Measurements from ENCODE around the gene RAC3. TPM values are rescaled to one million over a fixed set of nuclear protein-coding genes. Genes with fewer than 3 reads are reported as not detected.

Gene RAC3
- total and polyA plus RNA-seq, 3 experiments from 2014 or later: 4.2 to 4.5 TPM; not detected in 1

GRCh38 chr17:82028246-82028645 is 3.2 kb upstream of the RAC3 start:
- H3K9me3 Mint-ChIP-seq: no peaks in the 10 kb centered on the region
- Histone ChIP-seq H3K4me1 (ENCODE audit: insufficient read depth, low read length) (peaks cover 17% of the 10 kb centered on the region), H3K27ac (ENCODE audit: low read depth, low read length) (no peak overlapping the region), H3K27me3 (ENCODE audit: insufficient read depth, low read length, poor library complexity, severe bottlenecking) (no peaks in the 10 kb centered on the region), H3K9me3 (ENCODE audit: low read length) (no peaks in the 10 kb centered on the region), H3K4me3 (ENCODE audit: low read length) (no peak overlapping the region), H3K36me3 (ENCODE audit: insufficient read depth, low read length) (no peaks in the 10 kb centered on the region)
- POLR2A ChIA-PET: no interaction called here
- no peak overlapping the region for H3K27ac Mint-ChIP-seq
- no peak for DNase-seq
- H3K4me1 Mint-ChIP-seq: peaks cover 6 to 22% (median 7%) of the 10 kb centered on the region in 3 donors
- CTCF ChIA-PET: interaction anchor here (0.8 to 4.3 kb wide), 4 partner anchors 9 to 177 kb away, joined by 3 to 59 read pairs (median 8); partner anchors contain the start of gene DCXR
- H3K36me3 Mint-ChIP-seq: no peaks in the 10 kb centered on the region
- no peak overlapping the region for H3K4me3 Mint-ChIP-seq
- peaks cover 0 to 4% of the 10 kb centered on the region in 2 donors for H3K27me3 Mint-ChIP-seq

GRCh38 chr17:82028966-82029365 is 2.5 kb upstream of the RAC3 start:
- Histone ChIP-seq H3K9me3 (ENCODE audit: low read length) (no peaks in the 10 kb centered on the region), H3K27ac (ENCODE audit: low read depth, low read length) (no peak overlapping the region), H3K27me3 (ENCODE audit: insufficient read depth, low read length, poor library complexity, severe bottlenecking) (no peaks in the 10 kb centered on the region), H3K4me1 (ENCODE audit: insufficient read depth, low read length) (peaks cover 13% of the 10 kb centered on the region), H3K36me3 (ENCODE audit: insufficient read depth, low read length) (no peaks in the 10 kb centered on the region), H3K4me3 (ENCODE audit: low read length) (no peak overlapping the region)
- H3K36me3 Mint-ChIP-seq: no peaks in the 10 kb centered on the region
- peak overlapping the region in 3 of 7 donors; percentile 20 to 37 (median 24) for H3K4me3 Mint-ChIP-seq
- POLR2A ChIA-PET: no interaction called here
- H3K9me3 Mint-ChIP-seq: no peaks in the 10 kb centered on the region
- no peak overlapping the region for H3K27ac Mint-ChIP-seq
- CTCF ChIA-PET: interaction anchor here (1.2 to 4.3 kb wide), 6 partner anchors 9 to 127 kb away, joined by 4 to 59 read pairs (median 13); partner anchors contain the start of gene DCXR
- peaks cover 0 to 4% of the 10 kb centered on the region in 2 donors for H3K27me3 Mint-ChIP-seq
- H3K4me1 Mint-ChIP-seq: peaks cover 2 to 18% (median 4%) of the 10 kb centered on the region in 3 donors
- DNase-seq: no peak

GRCh38 chr17:82029391-82029790 is 2.1 kb upstream of the RAC3 start:
- Histone ChIP-seq H3K27ac (ENCODE audit: low read depth, low read length) (no peak overlapping the region), H3K27me3 (ENCODE audit: insufficient read depth, low read length, poor library complexity, severe bottlenecking) (no peaks in the 10 kb centered on the region), H3K9me3 (ENCODE audit: low read length) (no peaks in the 10 kb centered on the region), H3K4me3 (ENCODE audit: low read length) (no peak overlapping the region), H3K36me3 (ENCODE audit: insufficient read depth, low read length) (no peaks in the 10 kb centered on the region), H3K4me1 (ENCODE audit: insufficient read depth, low read length) (peaks cover 9% of the 10 kb centered on the region)
- H3K27me3 Mint-ChIP-seq: peaks cover 0 to 4% of the 10 kb centered on the region in 2 donors
- peaks cover 0 to 14% (median 4%) of the 10 kb centered on the region in 3 donors for H3K4me1 Mint-ChIP-seq
- no peak for DNase-seq
- H3K36me3 Mint-ChIP-seq: no peaks in the 10 kb centered on the region
- no peaks in the 10 kb centered on the region for H3K9me3 Mint-ChIP-seq
- peak overlapping the region in 5 of 7 donors; percentile 37 to 72 (median 62) for H3K4me3 Mint-ChIP-seq
- POLR2A ChIA-PET: interaction anchor here (1.4 to 1.9 kb wide), 2 partner anchors 69 to 123 kb away, joined by 3 to 8 read pairs; partner anchors contain the start of gene FASN
- H3K27ac Mint-ChIP-seq: no peak overlapping the region
- CTCF ChIA-PET: interaction anchor here (0.8 to 4.3 kb wide), 13 partner anchors 9 to 207 kb away, joined by 3 to 59 read pairs (median 5); partner anchors contain the start of genes CCDC57 and DCXR

GRCh38 chr17:82029990-82030469 is 1.4 kb upstream of the RAC3 start:
- no peaks in the 10 kb centered on the region for H3K9me3 ChIP-seq (ENCODE audit: low read length)
- no peak overlapping the region for H3K4me3 ChIP-seq (ENCODE audit: low read length)
- no peaks in the 10 kb centered on the region for H3K36me3 ChIP-seq (ENCODE audit: insufficient read depth, low read length)
- no peak for DNase-seq
- no peaks in the 10 kb centered on the region for H3K36me3 Mint-ChIP-seq
- H3K27ac Mint-ChIP-seq: peak overlapping the region in 1 of 8 donors; percentile 71
- peaks cover 2 to 15% (median 4%) of the 10 kb centered on the region in 3 donors for H3K4me1 Mint-ChIP-seq
- no peak overlapping the region for H3K27ac ChIP-seq (ENCODE audit: low read depth, low read length)
- ChIA-PET CTCF (interaction anchor here (0.7 to 4.3 kb wide), 33 partner anchors 8 to 519 kb away, joined by 3 to 59 read pairs (median 4); partner anchors contain the start of genes CCDC57, CENPX, DCXR and LRRC45), POLR2A (interaction anchor here (1.4 to 1.9 kb wide), 2 partner anchors 68 to 122 kb away, joined by 3 to 8 read pairs; partner anchors contain the start of gene FASN)
- H3K4me3 Mint-ChIP-seq: peak overlapping the region in 3 of 7 donors; percentile 62 to 94 (median 85)
- peaks cover 7% of the 10 kb centered on the region for H3K4me1 ChIP-seq (ENCODE audit: insufficient read depth, low read length)
- peaks cover 0 to 4% of the 10 kb centered on the region in 2 donors for H3K27me3 Mint-ChIP-seq
- no peaks in the 10 kb centered on the region for H3K27me3 ChIP-seq (ENCODE audit: insufficient read depth, low read length, poor library complexity, severe bottlenecking)
- no peaks in the 10 kb centered on the region for H3K9me3 Mint-ChIP-seq

- ChIA-PET CTCF (interaction anchor here (0.6 to 4.3 kb wide), 38 partner anchors 8 to 519 kb away, joined by 3 to 59 read pairs (median 4); partner anchors contain the start of genes CCDC57, CENPX, DCXR and LRRC45), POLR2A (interaction anchor here (1.4 to 1.9 kb wide), 2 partner anchors 68 to 122 kb away, joined by 3 to 8 read pairs; partner anchors contain the start of gene FASN)
- DNase-seq: peak; percentile 71 to 85 (median 78)
- H3K9me3 Mint-ChIP-seq: no peaks in the 10 kb centered on the region
- no peaks in the 10 kb centered on the region for H3K9me3 ChIP-seq (ENCODE audit: low read length)
- peak overlapping the region; percentile 80 to 94 (median 85) for H3K4me3 Mint-ChIP-seq
- no peaks in the 10 kb centered on the region for H3K36me3 ChIP-seq (ENCODE audit: insufficient read depth, low read length)
- peaks cover 0 to 4% (median 0%) of the 10 kb centered on the region in 3 donors for H3K36me3 Mint-ChIP-seq
- H3K4me3 ChIP-seq (ENCODE audit: low read length): peak overlapping the region; percentile 43
- peak overlapping the region; percentile 38 for H3K27ac ChIP-seq (ENCODE audit: low read depth, low read length)
- peaks cover 7% of the 10 kb centered on the region for H3K4me1 ChIP-seq (ENCODE audit: insufficient read depth, low read length)
- peak overlapping the region in 3 of 8 donors; percentile 43 to 71 (median 51) for H3K27ac Mint-ChIP-seq
- no peaks in the 10 kb centered on the region for H3K27me3 ChIP-seq (ENCODE audit: insufficient read depth, low read length, poor library complexity, severe bottlenecking)
- peaks cover 0 to 4% of the 10 kb centered on the region in 2 donors for H3K27me3 Mint-ChIP-seq
- H3K4me1 Mint-ChIP-seq: peaks cover 8 to 21% (median 10%) of the 10 kb centered on the region in 3 donors
Measured at GRCh38 chr17:82030470-82031302, 792 bp upstream of the RAC3 start.

- CTCF ChIA-PET: interaction anchor here (1.9 to 4.3 kb wide), 3 partner anchors 11 to 124 kb away, joined by 10 to 59 read pairs (median 23); partner anchors contain the start of genes CENPX and LRRC45
- H3K27ac ChIP-seq (ENCODE audit: low read depth, low read length): peak overlapping the region; percentile 61
- no peaks in the 10 kb centered on the region for H3K9me3 ChIP-seq (ENCODE audit: low read length)
- POLR2A ChIA-PET: no interaction called here
- H3K4me3 Mint-ChIP-seq: peak overlapping the region in 6 of 7 donors; percentile 17 to 60 (median 36)
- peaks cover 0 to 4% of the 10 kb centered on the region in 2 donors for H3K27me3 Mint-ChIP-seq
- peaks cover 10 to 30% (median 11%) of the 10 kb centered on the region in 3 donors for H3K4me1 Mint-ChIP-seq
- peaks cover 0 to 4% (median 0%) of the 10 kb centered on the region in 3 donors for H3K36me3 Mint-ChIP-seq
- no peak overlapping the region for H3K27ac Mint-ChIP-seq
- peaks cover 19% of the 10 kb centered on the region for H3K4me1 ChIP-seq (ENCODE audit: insufficient read depth, low read length)
- no peaks in the 10 kb centered on the region for H3K27me3 ChIP-seq (ENCODE audit: insufficient read depth, low read length, poor library complexity, severe bottlenecking)
- H3K9me3 Mint-ChIP-seq: no peaks in the 10 kb centered on the region
- no peak overlapping the region for H3K4me3 ChIP-seq (ENCODE audit: low read length)
- H3K36me3 ChIP-seq (ENCODE audit: insufficient read depth, low read length): no peaks in the 10 kb centered on the region
- no peak for DNase-seq
Measured at GRCh38 chr17:82031885-82032627, 578 bp downstream of the RAC3 start.

GRCh38 chr17:82033359-82034085 is 2.0 kb downstream of the RAC3 start:
- ChIA-PET POLR2A (no interaction called here), CTCF (no interaction called here)
- peaks cover 16 to 38% (median 17%) of the 10 kb centered on the region in 3 donors for H3K4me1 Mint-ChIP-seq

More at GRCh38 chr17:82033359-82034085, 2.0 kb downstream of the RAC3 start:
- H3K27ac Mint-ChIP-seq: peak overlapping the region in 1 of 8 donors; percentile 72
- H3K27me3 ChIP-seq (ENCODE audit: insufficient read depth, low read length, poor library complexity, severe bottlenecking): no peaks in the 10 kb centered on the region
- peak overlapping the region in 2 of 7 donors; percentile 40 to 60 for H3K4me3 Mint-ChIP-seq
- no peak overlapping the region for H3K27ac ChIP-seq (ENCODE audit: low read depth, low read length)
- no peaks in the 10 kb centered on the region for H3K36me3 ChIP-seq (ENCODE audit: insufficient read depth, low read length)
- H3K9me3 ChIP-seq (ENCODE audit: low read length): no peaks in the 10 kb centered on the region
- H3K4me3 ChIP-seq (ENCODE audit: low read length): no peak overlapping the region
- H3K36me3 Mint-ChIP-seq: peaks cover 0 to 5% (median 0%) of the 10 kb centered on the region in 3 donors
- peaks cover 0 to 4% of the 10 kb centered on the region in 2 donors for H3K27me3 Mint-ChIP-seq
- DNase-seq: no peak
- no peaks in the 10 kb centered on the region for H3K9me3 Mint-ChIP-seq
- peaks cover 23% of the 10 kb centered on the region for H3K4me1 ChIP-seq (ENCODE audit: insufficient read depth, low read length)

Data from CD8-positive, alpha-beta memory T cell (primary cell).